Bone marrow (tissue), 2 donors: ENCODE results near the gene RBM17.
"Not testable (repeated sequence)": the region's sequence is repeated elsewhere in the genome, so short reads cannot be mapped to it uniquely, and the experiment has no call there.

Experiments used
- DNase-seq, 2 donors: peaks; one replicate each; lab custom pipeline; 2025; lab: John Stamatoyannopoulos, UW

Gene RBM17

DNA sequence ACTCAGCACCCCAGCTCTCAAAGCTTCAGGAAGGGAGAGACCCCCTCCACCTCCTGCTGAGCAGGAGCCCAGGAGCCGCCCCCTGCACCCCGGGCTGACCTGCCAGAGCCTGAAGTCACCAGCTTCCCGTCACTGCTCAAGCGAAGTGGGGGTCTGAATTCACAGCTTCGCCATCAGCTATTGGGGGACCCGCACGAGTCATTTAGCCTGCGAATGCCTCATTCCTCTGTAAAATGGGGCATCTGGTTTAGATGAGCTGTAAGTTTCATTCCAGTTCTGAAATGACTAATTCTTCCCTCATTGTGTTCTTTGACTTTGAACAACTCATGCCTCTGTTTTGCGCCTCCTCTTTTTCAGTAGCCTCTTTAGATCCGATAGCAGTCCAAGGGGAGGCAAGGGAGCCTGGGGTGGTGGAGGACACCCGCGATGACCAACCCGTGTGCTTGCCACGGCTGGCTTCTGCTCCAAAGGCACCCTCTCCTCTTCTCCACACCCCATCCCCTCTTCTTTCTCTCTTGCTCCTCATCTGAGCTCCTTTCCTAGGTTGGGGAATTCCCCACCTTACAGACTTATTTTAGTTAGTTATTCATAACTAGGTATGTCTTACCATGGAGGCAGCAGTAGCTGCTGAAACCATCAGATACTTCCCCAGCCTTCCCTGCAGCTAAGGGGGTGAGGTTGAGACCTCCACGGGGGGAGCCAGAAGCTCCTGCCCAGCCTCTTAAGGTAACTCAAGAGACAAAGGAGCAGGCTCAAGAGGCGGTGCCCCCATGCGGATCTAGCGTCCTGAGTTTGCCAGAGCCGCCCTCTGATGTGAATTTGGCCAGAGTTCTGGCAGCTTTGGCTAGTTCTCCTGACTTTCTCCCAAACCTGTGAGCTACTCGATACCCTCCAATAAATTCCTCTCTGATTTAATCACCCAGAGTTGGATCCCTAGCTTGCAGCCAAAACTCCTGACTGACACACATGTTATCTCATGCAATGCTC, 47.7 kb downstream of the RBM17 start:
- DNase-seq: peak in 1 of 2 donors; percentile 48

DNA sequence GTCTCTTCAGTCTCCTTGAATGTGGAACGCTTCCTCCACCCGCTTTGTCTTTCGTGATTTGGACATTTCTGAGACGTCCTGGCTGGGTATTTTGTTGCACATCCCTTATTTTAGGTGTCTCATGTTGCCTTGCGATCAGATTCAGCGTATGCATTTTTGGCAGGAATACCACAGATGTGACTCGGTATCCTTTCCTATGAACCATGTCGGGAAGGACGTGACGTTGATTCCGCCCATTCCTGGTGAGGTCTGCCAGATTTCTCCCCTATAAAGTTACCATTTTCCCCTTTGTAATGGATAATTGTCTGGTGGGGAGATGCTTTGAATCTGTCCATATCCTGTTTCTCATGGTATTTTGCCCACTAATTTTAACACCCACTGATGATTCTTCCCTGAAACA, 49.6 kb downstream of the RBM17 start:
- no peak for DNase-seq

DNA sequence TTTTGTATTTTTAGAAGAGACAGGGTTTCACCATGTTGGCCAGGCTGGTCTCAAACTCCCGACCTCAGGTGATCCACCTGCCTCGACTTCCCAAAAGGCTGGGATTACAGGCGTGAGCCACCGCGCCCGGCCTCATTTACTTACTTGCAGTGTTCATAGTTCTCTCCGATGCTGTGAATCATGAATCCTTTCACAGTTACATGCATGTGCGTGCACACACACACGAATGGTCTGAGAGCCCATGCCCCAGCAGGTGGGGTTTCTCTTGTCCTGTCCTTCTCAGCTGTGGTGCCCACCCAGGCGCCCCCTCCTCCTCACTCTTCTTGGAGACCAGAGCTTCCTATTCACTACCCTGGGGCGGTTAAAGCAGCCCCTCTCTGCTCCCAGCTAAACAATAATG, 50.6 kb downstream of the RBM17 start:
- DNase-seq: no peak

DNA sequence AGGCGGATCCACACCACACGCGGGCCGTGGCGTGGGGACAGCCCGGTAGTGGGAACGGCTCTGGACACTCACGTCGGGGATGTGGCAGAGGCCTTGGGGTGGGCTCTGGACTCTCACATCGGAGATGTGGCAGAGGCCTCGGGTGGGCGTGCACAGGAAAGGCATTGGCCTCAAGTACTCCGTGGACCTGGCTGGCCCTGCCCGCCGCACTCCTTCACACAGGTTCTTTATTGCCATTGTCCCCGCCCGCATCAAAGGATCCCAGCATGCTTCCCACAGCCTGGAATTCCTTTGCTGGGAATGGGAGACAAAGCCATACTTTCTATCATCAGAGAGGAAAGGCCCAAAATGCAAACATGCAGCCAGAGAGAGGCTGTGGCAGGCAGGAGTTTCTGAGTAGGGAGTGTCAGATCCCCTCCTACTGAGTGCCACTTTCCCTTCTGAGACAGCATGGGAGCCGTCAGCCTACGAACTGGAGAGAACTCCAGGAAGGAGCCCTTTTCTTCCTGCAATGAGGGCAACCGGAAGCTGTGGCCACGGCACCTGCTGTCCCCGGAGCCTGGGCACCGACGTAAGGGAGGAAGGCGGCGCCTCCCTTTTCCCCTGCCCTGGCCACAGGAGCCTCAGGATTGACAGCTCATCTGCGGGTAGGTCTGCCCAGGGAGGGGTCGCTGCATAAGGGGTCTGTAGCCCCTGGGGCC, 51.5 kb downstream of the RBM17 start:
- DNase-seq: peak in 1 of 2 donors; percentile 27

DNA sequence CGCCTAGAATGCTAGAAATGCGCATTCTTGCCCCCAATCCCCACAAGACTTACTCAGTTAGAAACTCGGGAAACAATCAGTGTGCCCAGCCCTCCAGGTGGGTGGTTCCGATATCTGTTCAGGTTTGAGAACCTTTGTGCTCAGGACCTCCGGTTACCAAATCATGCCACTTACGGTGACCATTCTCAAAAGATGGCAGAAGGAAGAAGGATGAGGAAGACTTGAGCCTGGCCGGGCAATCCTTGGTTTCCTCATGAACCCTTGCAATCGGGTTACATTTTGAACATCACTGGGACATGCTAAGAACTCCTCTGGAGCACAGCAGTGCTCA, 52.1 kb downstream of the RBM17 start:
- DNase-seq: no peak

DNA sequence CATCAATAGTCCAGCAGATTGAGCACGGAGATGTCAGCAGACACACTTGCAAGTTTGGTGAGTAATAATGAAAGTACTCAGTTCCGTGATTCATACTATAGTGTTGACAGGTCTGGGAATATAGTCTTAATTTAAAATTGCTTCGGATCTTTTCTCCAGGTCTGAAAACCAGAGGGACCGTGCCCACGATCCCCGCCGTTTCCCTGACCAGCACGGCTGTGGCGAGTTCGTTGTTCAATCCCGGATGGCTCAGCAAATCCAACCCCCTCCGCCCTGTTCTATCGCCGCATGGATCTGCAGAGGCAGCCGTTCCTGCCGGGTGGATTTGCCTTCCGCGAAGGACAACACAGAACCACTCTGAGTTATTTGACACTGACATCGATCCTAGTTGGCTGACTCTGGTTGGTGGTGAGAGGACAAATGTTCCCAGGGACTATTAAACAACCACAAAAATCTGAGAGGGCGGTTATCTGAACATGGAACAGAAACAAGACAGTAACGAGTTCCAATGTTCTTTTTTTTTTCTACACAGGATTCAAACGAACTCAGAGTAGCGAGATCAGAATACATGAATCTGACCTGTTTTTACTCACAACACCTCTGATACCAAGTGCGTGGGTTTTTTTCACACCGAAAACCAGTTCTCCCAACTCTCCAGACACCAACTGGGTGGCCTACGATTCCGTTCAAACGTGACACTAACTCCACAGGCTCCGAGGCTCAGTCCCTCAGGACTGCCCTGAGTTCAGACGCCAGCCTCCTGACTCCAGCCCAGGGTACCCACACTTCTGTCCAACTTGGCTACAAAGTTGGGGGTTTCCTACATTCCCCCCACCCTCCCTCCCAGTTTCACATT, 52.7 kb downstream of the RBM17 start:
- no peak for DNase-seq

DNA sequence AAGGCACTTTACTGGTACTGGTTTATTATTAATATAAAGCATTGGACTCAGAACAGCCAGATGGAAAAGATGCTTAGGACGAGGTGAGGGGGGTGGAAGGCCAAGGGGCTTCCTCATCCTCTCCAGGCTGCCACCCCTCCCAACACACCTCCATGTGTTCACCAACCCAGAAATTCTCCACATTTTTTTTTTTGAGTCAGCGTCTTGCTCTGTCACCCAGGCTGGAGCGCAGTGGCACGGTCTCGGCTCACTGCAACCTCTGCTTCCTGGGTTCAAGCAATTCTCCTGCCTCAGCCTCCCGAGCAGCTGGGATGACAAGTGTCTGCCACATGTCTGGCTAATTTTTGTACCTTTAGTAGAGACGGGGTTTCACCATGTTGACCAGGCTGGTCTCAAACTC, 53.4 kb downstream of the RBM17 start:
- not testable (repeated sequence) for DNase-seq

DNA sequence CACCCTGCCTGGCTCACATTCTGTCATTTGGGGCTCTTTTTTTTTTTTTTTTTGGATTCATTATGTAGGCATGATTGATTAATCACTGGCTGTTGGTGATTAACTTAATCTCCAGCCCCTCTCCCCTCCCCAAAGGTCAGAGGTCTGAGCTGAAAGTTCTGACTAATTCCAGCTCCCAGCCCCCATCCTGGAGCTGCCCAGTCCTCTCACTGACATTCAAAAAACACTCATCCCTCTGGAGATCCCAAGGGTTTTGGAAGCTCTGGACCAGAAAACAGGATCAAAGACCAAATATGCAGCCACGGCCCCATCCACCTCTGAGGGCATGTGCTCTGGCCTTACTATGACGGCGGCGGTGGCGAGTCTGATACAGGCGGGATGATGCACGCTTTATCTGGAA, 53.8 kb downstream of the RBM17 start:
- DNase-seq: no peak

DNA sequence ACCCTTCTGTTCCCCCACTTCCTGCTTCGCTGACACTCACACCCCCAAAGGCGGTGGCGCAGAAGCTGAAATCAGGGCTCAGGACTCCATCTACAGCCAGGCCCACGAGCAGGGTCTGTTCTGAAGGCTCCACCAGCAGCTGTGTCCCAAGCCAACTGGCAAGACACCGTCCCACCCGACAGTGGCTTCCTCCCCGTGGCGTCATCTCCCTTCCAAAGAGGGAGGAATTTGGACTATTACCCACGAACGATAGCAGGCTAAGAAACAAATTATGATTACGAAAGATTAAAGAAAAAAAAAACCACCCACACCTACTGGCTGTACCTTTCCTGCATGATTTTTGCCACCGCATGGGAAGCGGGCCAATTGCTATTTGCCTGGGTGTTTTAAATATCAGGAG, 54.3 kb downstream of the RBM17 start:
- no peak for DNase-seq

DNA sequence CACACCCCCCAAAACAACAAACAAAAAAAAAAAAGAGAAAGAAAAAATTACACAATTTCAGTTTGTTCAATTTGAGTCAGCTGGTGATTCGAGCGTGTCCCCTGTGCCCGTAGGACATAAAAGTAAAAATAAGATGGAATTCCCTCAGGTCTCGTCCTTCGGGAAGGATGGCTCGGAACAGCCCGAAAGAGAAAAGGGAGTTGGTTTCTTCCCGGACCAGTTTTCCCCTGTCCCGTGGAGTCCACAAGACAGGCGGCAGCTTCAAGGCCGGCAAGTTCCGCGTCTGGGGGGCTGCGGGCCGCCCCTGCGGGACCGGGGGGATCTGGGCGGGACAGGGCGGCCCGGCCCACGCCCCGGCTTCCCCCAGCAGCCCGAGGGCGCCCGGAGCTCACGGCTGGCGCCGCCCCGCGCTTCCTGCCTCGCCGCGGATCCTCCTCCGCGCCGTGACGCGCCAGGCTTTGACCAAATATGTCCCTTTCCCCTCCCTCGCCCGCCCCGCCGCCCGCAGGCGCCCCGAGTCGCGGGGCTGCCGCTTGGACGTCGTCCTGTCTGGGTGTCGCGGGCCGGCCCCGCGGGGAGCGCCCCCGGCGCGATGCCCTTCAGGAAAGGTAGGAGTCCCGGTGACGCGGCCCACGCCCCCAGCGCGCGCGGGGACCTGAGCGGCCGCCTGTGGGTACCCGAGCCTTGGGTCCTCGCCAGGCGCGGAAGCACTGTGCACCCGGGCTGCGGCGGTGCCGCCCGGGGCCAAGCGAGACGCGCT, 55.8 kb downstream of the RBM17 start:
- peak; percentile 71 to 82 for DNase-seq

DNA sequence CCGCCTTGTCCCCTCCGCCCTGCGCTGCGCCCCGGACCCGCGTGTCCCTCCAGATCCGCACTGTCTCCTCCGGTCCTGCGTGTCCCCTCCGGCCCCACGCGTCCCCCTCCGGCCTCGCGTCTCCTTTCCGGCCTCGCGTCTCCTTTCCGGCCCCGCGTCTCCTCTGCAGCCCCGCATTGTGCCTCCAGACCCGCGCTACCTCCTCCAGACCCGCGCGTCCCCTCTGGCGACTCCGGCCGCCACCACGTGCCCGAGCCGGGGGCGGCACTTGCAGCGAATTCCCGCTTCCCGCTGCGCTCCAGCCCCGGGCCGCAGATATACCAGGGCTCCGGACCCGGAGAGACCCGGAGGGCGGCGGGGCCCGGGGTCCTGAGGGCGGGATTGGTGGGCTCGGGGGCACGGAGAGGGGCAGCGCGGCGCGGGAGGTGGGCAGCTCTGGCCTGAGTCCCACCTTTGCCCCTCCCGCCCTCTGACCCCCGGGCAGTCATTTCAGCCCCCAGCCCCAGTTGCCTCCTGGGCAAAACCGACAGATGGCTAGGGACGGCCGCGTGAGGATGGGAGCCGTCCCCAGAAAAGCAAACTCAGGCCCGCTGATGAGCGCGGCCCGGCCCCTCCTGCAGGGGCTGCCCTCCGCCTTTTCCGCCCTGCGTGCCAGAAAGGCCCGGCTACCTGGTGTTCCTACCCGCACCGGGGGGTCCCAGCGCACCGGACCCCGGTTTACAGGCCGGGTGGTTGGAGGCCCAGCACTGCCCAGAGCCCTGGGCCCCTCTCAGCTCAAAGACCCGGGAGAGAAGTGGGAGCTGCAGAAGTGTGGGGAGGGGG, 56.5 kb downstream of the RBM17 start:
- no peak for DNase-seq

DNA sequence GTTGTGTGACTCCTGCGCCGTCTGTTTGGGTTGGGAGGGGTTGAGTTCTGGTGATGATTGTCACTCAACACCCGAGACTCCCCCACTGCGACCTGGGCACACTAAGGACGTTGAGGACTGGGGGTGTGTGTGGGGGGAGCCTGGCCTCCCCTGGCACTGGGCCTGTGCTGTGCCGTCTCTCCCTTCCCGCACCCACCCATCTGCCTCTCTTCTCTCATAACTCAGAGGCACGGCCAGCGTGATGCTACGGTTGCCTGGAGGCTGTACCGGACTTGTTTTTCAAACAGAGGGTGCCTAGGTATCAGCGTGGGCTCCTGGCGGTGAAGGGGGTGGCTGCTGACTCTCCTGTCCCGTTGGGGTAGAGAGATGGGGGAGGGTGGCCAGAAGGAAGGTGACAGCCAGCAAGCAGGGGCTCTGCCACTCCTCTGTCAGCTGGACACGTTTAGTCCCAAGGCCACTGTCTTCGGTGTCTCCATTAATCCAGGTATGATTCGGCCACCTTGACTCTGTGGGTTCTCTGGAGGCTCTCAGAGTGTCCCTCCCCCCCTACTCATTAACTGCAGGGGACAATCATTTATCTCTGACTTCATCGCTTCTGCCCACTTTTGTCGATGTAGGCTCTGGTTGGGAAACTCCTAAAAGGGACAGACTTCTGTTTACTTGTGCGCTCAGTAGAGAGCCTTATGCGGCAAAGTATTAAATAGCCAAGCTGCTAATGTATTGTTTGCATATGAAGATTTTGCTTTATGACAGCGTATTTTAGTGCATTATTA, 57.4 kb downstream of the RBM17 start:
- DNase-seq: no peak

DNA sequence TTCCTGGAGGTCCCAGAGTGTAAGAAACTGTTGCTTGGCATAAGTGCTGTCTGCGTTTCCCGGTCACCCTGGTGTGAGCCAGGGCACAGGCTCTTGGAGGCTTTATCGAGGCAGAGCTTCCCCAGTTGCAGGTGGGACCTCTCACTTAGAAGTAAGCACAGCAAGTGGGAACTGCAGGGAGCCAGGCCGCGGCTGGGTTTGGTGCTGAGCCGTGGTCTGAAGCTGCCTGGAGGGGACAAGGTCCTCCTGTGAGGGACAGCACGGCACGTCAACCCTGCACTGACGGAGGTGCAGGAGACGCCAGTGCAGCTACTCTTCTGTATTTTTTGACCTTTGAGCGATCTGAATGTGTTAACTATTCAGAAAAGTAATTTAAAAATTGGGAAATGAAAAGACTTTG, 58.1 kb downstream of the RBM17 start:
- DNase-seq: no peak

DNA sequence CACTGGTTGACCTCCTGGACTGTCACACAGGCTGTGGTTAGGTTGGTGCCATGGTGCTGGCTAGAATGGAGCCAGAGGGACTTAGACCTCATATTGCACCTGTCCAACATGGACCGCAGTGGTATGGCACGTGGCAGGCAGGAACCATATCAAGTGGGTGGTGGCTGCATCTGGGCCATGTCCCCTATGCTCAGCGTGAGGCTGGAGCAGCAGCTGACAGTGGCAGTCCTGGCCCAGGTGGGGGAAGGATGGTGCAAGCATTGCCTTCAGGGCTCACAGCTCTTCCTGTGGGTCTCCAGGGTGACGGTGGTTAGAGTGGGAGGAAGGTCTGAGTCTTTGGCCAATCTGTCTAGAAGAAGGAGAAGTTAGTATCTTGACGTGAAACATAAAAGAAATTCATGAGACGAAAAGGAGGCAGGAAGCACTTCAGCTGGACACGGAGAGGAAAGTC, 59.4 kb downstream of the RBM17 start:
- peak; percentile 19 to 89 for DNase-seq

DNA sequence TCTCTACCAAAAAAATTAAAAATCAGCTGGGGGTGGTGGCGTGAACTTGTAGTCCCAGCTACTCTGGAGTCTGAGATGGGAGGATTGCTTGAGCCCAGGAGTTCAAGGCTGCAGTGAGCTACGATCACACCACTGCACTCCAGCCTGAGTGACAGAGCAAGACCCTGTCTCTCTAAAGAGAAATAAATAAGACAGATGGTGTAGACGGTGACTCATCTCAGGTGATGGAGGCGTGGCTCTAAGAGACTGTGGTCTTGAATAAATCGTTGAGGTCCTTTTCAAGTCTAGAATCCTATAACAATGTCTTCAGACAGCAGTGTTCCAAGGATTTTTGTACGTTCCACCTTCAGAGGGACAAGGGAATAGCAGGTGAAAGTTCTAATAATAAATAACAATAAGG, 60.1 kb downstream of the RBM17 start:
- peak in 1 of 2 donors; percentile 18 for DNase-seq

DNA sequence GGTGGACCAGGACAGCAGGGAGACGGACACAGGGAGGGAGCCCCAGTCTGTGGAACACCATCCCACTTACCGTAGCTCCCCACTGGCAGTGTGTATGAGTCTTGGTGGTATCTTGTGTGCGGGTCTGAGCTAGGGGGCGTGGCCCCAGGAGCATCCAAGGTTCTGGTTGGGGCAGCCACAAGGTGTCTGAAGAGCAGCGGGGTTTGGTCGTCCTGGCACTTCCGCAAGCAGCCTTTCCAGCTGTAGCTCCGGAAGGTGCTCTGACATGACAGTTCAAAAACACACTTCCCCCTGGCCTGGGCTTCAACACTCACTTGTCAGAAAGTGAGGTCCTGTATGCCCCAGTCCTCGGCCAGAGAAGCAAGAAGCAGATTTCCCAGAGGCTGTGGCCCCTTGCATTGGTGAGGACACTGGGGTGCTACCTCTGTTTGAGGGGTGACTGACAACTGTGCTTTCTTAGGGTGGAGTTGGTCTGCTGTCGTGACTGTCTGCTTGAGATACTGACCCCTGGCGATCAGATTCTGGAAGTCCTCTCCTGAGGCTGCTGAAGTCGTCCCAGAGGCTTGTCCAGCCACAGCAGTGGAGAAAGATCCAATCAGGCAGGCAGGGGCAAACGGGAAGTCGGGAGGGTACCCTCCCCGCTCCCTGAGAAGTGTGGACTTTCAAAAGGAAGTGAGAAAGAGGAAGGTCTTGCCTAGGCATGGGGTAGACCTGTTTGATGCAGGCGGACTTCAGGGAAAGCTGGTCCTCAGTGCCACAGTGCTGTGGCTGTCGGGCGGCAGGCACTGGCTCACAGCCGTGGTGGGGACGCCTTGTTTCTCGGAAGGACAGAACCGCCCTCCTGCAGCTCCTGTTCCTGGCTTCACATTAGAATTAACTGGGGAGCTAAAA, 62.5 kb downstream of the RBM17 start:
- peak; percentile 63 to 81 for DNase-seq

DNA sequence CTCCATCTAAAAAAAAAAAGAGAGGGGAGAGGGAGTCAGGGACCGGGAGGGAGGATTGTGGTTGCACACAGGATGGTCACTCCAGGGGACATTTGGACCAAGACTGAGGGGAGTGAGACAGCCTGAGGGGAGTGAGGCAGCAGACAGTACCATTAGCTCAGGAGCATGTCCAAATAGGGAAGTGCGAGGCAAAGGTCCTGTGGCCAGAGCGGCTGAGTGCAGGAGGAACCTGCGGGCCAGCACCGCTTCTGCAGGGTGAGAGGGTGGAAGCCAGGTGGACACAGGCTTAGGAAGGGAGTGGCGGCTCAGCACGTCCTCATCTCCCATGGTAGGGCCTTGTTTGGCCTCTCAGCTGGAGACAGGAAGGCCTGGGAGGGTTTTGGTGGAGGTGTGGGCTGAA, 65.0 kb downstream of the RBM17 start:
- no peak for DNase-seq

DNA sequence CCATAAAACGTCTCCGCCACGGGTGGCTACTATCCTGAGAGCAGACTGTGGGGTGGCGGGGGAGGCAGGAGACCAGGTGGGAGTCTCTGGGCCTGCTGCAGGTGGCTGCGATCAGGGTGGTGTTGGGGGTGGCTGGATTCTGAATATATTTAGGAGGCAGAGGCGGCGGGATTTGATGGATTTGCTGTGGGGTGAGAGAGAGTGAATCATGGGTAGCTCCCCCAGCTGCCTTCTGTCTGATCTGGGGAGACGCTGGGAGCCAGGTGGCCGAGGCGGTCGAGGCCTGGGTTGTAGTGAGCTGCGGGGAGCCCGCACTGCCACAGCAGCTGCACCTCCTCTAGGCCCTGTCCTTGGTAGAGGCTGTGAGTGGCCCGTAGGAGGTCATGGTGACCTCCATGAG, 65.7 kb downstream of the RBM17 start:
- DNase-seq: no peak

DNA sequence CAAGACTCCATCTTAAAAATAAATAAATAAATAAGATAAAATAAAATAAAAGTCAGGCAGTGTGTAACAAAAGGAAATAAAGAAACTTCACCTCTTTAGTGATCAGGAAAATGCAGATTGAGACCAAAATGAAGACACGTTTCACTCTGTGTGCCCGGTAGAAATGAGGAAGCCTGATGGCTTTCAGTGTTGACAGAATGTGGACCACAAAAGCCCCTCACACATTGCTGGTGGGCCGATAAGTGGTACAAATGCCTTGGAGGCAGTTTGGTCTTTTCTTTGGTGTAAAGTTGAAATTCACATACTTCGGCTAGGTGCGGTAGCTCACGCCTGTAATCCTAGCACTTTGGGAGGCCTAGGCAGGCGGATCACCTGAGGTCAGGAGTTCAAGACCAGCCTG, 69.4 kb downstream of the RBM17 start:
- DNase-seq: no peak
